HUES64 (cell line): ENCODE measurements around the gene USP31.
A peak's percentile ranks its signal among the peaks of the same experiment; 100 is the strongest.

ENCODE experiments used
- H3K27ac ChIP-seq: 2 replicates; pipeline ENCODE4 v1.7.0; 2013; ENCODE audit warnings: low read depth, low read length, inconsistent platforms
- H3K27me3 ChIP-seq: 2 replicates; pipeline ENCODE4 v1.6.1; 2013; ENCODE audit warnings: mild to moderate bottlenecking, low read length; ENCODE audit not compliant: insufficient read depth
- H3K36me3 ChIP-seq: 2 replicates; pipeline ENCODE4 v1.6.1; 2013; ENCODE audit warnings: mild to moderate bottlenecking, low read length; ENCODE audit not compliant: insufficient read depth
- H3K4me1 ChIP-seq: 2 replicates; pipeline ENCODE4 v1.6.1; 2013; ENCODE audit warnings: mild to moderate bottlenecking, low read length, moderate library complexity; ENCODE audit not compliant: insufficient read depth
- H3K4me3 ChIP-seq: 2 replicates; pipeline ENCODE4 v1.5.1; 2013; ENCODE audit warnings: mild to moderate bottlenecking, low read length, moderate library complexity
- H3K9ac ChIP-seq: 2 replicates; pipeline ENCODE4 v1.6.1; 2013; ENCODE audit warnings: mild to moderate bottlenecking, low read depth, low read length
- H3K9me3 ChIP-seq: 2 replicates; pipeline ENCODE4 v1.6.1; 2013; ENCODE audit warnings: low read depth, low read length; ENCODE audit not compliant: insufficient read depth
- WGBS: fragments of 150-250, 120-280 bp; methylation state at CpG from one replicate; pipeline ENCODE4 v1.1.7; 2013; ENCODE audit warnings: missing lambda C conversion rate; 5-methylcytosine and 5-hydroxymethylcytosine counted together

The USP31 gene

DNA sequence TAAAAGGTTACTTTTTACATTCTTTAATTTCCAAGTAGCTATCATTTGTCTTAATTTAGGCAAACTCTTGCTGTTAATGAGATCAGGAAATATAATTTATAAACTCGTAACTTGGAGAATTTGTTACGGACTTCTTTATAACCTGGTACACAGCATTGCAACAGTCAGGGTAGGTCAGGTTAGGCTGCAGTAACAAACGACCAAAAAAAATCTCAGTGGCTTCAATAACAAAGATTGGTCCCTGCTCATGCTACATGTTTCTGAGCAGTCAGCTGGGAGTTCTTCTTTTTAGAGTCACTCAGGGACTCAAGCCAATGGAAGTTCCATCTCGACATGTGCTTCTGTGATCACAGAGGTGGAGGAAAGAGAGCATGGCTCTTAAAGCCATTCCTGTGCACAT lies 110.1 kb downstream of the USP31 start:
- Histone ChIP-seq H3K27ac (no peak overlapping the region), H3K9ac (no peak overlapping the region), H3K36me3 (no peaks in the 10 kb centered on the region), H3K4me3 (no peak overlapping the region), H3K4me1 (no peaks in the 10 kb centered on the region), H3K27me3 (no peaks in the 10 kb centered on the region), H3K9me3 (no peaks in the 10 kb centered on the region)
- 94% methylated on average over 4 of the region's 4 CpGs for WGBS

DNA sequence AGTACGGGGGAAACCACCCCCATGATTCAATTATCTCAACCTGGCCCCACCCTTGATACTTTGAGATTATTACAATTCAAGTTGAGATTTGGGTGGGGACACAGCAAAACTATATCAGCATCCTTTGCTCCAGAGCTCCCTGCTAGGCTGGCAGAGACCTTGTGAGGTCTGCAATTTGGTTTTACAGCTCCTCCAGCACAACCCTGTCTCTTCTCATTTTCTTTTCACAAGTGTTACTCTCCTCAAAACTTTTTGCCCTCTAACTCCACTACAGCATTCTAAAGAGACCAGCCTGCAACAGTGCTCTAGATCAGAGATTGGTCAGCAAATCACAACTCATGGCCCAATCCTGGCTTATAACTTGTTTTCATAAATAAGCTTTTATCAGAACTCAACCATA lies 114.0 kb downstream of the USP31 start:
- Histone ChIP-seq H3K9ac (no peak overlapping the region), H3K27ac (no peak overlapping the region), H3K4me1 (0 out of 2 replicates have a peak, but pooled peaks cover 5% of the 10 kb centered on the region), H3K36me3 (no peaks in the 10 kb centered on the region), H3K27me3 (no peaks in the 10 kb centered on the region), H3K4me3 (no peak overlapping the region), H3K9me3 (no peaks in the 10 kb centered on the region)
- 67% methylated on average over 1 of the region's 1 CpG for WGBS

GRCh38 chr16:23031508-23032098 lies 117.6 kb downstream of the USP31 start:
- Histone ChIP-seq H3K27me3 (no peaks in the 10 kb centered on the region), H3K9ac (no peak overlapping the region), H3K36me3 (no peaks in the 10 kb centered on the region), H3K4me3 (no peak overlapping the region), H3K9me3 (no peaks in the 10 kb centered on the region), H3K4me1 (0 out of 2 replicates have a peak, but pooled peaks cover 5% of the 10 kb centered on the region), H3K27ac (peak overlapping the region; percentile 51; the same call in 1 of the 2 replicates)
- 71% methylated on average over 6 of the region's 6 CpGs for whole genome bisulfite sequencing

GRCh38 chr16:23029733-23030420 lies 119.4 kb downstream of the USP31 start:
- H3K27ac ChIP-seq = no peak overlapping the region
- no peaks in the 10 kb centered on the region for H3K9me3 ChIP-seq
- no peaks in the 10 kb centered on the region for H3K27me3 ChIP-seq
- H3K4me3 ChIP-seq = no peak overlapping the region
- H3K36me3 ChIP-seq = no peaks in the 10 kb centered on the region
- 0 out of 2 replicates have a peak, but pooled peaks cover 5% of the 10 kb centered on the region for H3K4me1 ChIP-seq
- H3K9ac ChIP-seq = no peak overlapping the region
- WGBS = 91% methylated on average over 6 of the region's 6 CpGs

- H3K36me3 ChIP-seq = no peaks in the 10 kb centered on the region
- 100% methylated on average over 1 of the region's 1 CpG for WGBS
- no peak overlapping the region for H3K4me3 ChIP-seq
- no peaks in the 10 kb centered on the region for H3K27me3 ChIP-seq
- H3K4me1 ChIP-seq = 0 out of 2 replicates have a peak, but pooled peaks cover 5% of the 10 kb centered on the region
- H3K9ac ChIP-seq = no peak overlapping the region
- no peak overlapping the region for H3K27ac ChIP-seq
- no peaks in the 10 kb centered on the region for H3K9me3 ChIP-seq
These were observed 121.9 kb downstream of the USP31 start for GRCh38 chr16:23027386-23027785.

DNA sequence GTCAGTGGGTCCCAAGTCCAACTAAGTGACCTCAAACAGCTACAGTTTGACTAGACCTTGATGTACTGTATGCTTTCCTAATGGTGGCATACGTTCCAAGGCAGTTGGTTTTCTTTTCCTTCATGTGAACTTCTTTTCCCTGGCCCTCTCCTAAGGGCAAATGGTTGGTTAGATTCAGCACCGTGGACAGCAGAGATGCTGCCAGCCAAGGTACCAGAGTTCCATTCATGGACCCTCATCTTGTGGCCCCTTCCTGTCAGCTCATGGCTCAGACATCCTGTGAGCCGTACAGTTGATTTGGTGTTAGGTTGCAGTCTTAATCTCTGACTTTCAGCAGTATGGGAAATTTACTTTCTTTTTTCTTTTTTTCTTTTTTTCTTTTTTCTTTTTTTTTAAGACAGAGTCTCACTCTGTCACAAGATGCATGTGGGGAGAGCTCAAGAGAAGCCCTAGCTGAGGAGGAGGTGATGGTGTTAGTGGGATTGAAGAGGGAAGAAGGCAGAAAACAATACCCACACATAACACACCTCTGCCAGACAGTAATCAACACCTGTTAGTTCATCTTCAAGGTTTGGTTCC lies 122.4 kb downstream of the USP31 start:
- WGBS = 53% methylated on average over 3 of the region's 3 CpGs
- Histone ChIP-seq H3K27ac (no peak overlapping the region), H3K27me3 (no peaks in the 10 kb centered on the region), H3K9me3 (no peaks in the 10 kb centered on the region), H3K4me3 (no peak overlapping the region), H3K4me1 (0 out of 2 replicates have a peak, but pooled peaks cover 5% of the 10 kb centered on the region), H3K9ac (no peak overlapping the region), H3K36me3 (no peaks in the 10 kb centered on the region)

GRCh38 chr16:23025692-23026307 lies 123.5 kb downstream of the USP31 start:
- H3K4me1 ChIP-seq = 0 out of 2 replicates have a peak, but pooled peaks cover 3% of the 10 kb centered on the region
- no peaks in the 10 kb centered on the region for H3K27me3 ChIP-seq
- no peak overlapping the region for H3K9ac ChIP-seq
- H3K36me3 ChIP-seq = no peaks in the 10 kb centered on the region
- H3K4me3 ChIP-seq = no peak overlapping the region
- no peaks in the 10 kb centered on the region for H3K9me3 ChIP-seq
- H3K27ac ChIP-seq = no peak overlapping the region
- WGBS = 88% methylated on average over 3 of the region's 4 CpGs

DNA sequence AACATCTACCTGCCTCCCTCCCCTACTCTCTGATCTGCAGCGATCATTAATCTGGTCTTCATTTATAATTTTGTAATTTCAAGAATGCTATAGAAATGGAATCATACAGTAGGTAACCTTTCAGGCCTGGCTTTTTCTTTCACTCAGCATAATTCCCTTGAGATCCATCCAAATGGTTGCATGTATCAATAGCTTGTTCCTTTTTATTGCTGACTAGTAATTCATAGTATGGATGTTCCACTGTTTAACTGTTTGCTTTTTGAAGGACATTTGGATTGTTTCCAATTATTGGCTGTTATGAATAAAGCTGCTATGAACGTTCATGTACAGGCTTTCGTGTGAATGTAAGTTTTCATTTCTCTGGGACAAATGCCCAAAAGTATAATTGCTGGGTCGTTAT lies 125.2 kb downstream of the USP31 start:
- Histone ChIP-seq H3K9me3 (no peaks in the 10 kb centered on the region), H3K27me3 (no peaks in the 10 kb centered on the region), H3K4me3 (no peak overlapping the region), H3K27ac (no peak overlapping the region), H3K4me1 (no peaks in the 10 kb centered on the region), H3K36me3 (no peaks in the 10 kb centered on the region), H3K9ac (no peak overlapping the region)
- WGBS = 85% methylated on average over 4 of the region's 4 CpGs

DNA sequence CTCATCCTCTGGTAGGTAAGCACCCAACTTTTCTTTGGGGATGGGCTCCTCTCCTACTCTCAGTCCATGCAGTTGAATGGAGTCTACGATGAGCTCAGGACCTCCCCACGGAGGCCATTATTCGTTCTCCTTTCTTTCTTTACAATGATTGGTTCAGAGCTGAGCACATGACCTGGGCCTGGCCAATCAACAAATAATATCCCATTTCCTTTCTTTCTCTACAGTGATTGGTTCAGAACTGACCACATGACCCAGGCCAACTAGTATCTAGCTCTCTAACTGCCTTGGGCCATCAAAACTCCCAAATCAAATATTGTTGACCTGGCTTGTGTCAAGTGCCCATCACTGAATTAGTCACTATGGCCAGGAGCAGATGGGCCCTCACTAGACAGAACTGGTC lies 129.2 kb downstream of the USP31 start:
- H3K9ac ChIP-seq = no peak overlapping the region
- no peaks in the 10 kb centered on the region for H3K4me1 ChIP-seq
- no peaks in the 10 kb centered on the region for H3K36me3 ChIP-seq
- WGBS = 93% methylated on average over 3 of the region's 3 CpGs
- no peaks in the 10 kb centered on the region for H3K27me3 ChIP-seq
- no peaks in the 10 kb centered on the region for H3K9me3 ChIP-seq
- no peak overlapping the region for H3K4me3 ChIP-seq
- no peak overlapping the region for H3K27ac ChIP-seq

DNA sequence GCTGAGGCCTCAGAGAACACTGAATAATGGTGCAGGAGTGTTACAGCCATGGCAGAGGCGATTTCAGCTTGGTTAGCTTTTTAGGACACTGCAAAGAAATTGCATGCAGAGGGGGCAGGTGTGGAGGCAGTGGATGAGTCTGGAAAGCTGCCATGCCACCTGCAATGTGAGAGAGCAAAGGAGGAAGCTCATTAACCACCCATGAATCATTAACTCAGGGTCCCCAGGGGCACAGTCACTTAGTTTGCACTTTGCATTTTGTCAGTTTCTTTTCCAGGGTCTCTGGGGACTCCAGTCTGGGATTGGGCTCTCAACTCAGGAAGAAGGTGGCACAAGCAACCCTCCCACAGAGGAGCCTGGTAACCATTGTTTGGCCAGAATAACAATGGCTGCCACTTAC lies 132.9 kb downstream of the USP31 start:
- Histone ChIP-seq H3K4me3 (no peak overlapping the region), H3K27me3 (no peaks in the 10 kb centered on the region), H3K27ac (no peak overlapping the region), H3K4me1 (no peaks in the 10 kb centered on the region), H3K36me3 (no peaks in the 10 kb centered on the region), H3K9me3 (no peaks in the 10 kb centered on the region), H3K9ac (no peak overlapping the region)
- WGBS = 85% methylated on average over 1 of the region's 1 CpG

DNA sequence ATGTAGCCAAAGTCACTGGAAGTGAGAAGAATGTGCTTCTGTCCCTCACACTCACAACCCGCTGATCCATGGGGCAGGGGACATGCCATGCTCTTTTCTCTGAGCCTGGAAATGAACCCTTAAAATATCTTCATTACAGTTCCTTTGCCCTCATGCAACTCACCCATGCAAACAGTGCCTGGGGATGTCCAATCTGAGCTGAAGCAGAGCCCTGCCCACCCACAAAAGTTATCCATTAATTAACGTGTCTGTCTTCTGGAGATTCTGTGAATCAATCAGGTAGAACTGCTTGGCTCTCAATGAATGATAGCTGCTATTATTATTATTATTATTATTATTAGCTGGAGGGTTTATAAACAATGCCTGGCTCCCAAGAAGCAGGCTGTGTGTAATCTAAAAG lies 133.7 kb downstream of the USP31 start:
- Histone ChIP-seq H3K4me1 (no peaks in the 10 kb centered on the region), H3K27ac (no peak overlapping the region), H3K27me3 (no peaks in the 10 kb centered on the region), H3K36me3 (no peaks in the 10 kb centered on the region), H3K4me3 (no peak overlapping the region), H3K9ac (no peak overlapping the region), H3K9me3 (no peaks in the 10 kb centered on the region)
- WGBS = 82% methylated on average over 2 of the region's 2 CpGs
